Adrenal gland (tissue), 5 donors: ENCODE measurements around the gene IL5RA.

Source experiments
- CTCF ChIP-seq, 6 experiments: fragments of 450-650 bp in 4 of 6; fragments of 200-600 bp in 2 of 6; sonication (generic) in 1 of 6; IDR thresholded peaks; 1 replicate in 5 of 6; 2 replicates in 1 of 6; pipeline versions ENCODE4 v1.5.1 to v1.8.0; 2016 to 2021; ENCODE audit warnings: antibody characterized with exemption in 6 of 6, mild to moderate bottlenecking in 2 of 6, moderate library complexity in 1 of 6
- POLR2A ChIP-seq, 2 donors: fragments of 450-650 bp; IDR thresholded peaks; one replicate each; pipeline ENCODE4 v1.6.1; 2017; ENCODE audit warnings: antibody characterized with exemption in 2 of 2, mild to moderate bottlenecking in 2 of 2, moderate library complexity in 1 of 2
- donor health status: DM: no; HTN: no; CAD: no.

- TF ChIP-seq POLR2A (IDR thresholded peaks at IDR 0.05): no peak
- no peak for TF ChIP-seq CTCF (IDR thresholded peaks at IDR 0.05)
Measured at GRCh38 chr3:3027976-3028567, 82.1 kb downstream of the IL5RA start.
